Transverse colon (tissue), 4 donors: ENCODE data around the gene APC2. TPM values are rescaled to one million over a fixed set of nuclear protein-coding genes. Genes with fewer than 3 reads are reported as not detected.
"Not testable (repeated sequence)": the region's sequence is repeated elsewhere in the genome, so short reads cannot be mapped to it uniquely, and the experiment has no call there.

ENCODE experiments used
- DNase-seq: peaks from one replicate; pipeline ENCODE4 v3.0.0-alpha.2; 2019
- H3K27ac ChIP-seq, 4 donors: fragments of 200-600 bp; sonication (generic); 2 replicates each; pipeline ENCODE4 v1.5.1; 2016 to 2018; ENCODE audit warnings: inconsistent platforms in 4 of 4
- H3K27me3 ChIP-seq: fragments of 200-600 bp; sonication (generic); 2 replicates; pipeline ENCODE4 v1.5.1; 2017; ENCODE audit warnings: inconsistent platforms
- H3K36me3 ChIP-seq, 4 donors: fragments of 200-600 bp; sonication (generic); 2 replicates each; pipeline ENCODE4 v1.5.1; 2017 to 2019; ENCODE audit warnings: inconsistent platforms in 4 of 4
- H3K4me1 ChIP-seq, 4 donors: fragments of 200-600 bp; sonication (generic); 2 replicates each; pipeline ENCODE4 v1.5.1; 2017 to 2020; ENCODE audit warnings: inconsistent platforms in 4 of 4
- H3K4me3 ChIP-seq, 4 donors: fragments of 200-600 bp; sonication (generic); 1 replicate in 1 of 4; 2 replicates in 3 of 4; pipeline versions ENCODE4 v1.5.1 to v1.6.1; 2017 to 2019; ENCODE audit warnings: inconsistent platforms in 4 of 4
- H3K9me3 ChIP-seq, 2 donors: fragments of 200-600 bp; sonication (generic); 2 replicates each; pipeline ENCODE4 v1.5.1; 2017 to 2019; ENCODE audit warnings: inconsistent platforms in 2 of 2
- EP300 ChIP-seq: sonication (generic); formaldehyde crosslinking; IDR thresholded peaks from one replicate; pipeline ENCODE4 v1.6.1; 2017; ENCODE audit warnings: antibody characterized with exemption, low read depth
- POLR2A ChIP-seq: fragments of 450-650 bp; IDR thresholded peaks from one replicate; pipeline ENCODE4 v1.6.1; 2016; ENCODE audit warnings: antibody characterized with exemption, mild to moderate bottlenecking, moderate library complexity
- POLR2AphosphoS5 ChIP-seq, 3 donors: sonication (generic); formaldehyde crosslinking; IDR thresholded peaks; one replicate each; pipeline ENCODE4 v1.6.1; 2016; ENCODE audit warnings: antibody characterized with exemption in 3 of 3
- WGBS, 2 donors: methylation state at CpG; one replicate each; pipeline ENCODE4 v1.1.5; 2018; ENCODE audit warnings: low coverage in 1 of 2; 5-methylcytosine and 5-hydroxymethylcytosine counted together
- in situ Hi-C, 4 donors: fragments of 200-750 bp; cut with MboI; loops; one replicate each; pipeline versions ENCODE4 v1.15.0 to v1.15.1; 2017; ENCODE audit warnings: low sequenced_read_pairs in 3 of 4, low pct_ligation_motif_present in 1 of 4, low pct_unique_long_range_greater_than_20kb in 1 of 4
- intact Hi-C: fragments of 100-400 bp; cut with DNase I; formaldehyde crosslinking; loops from one replicate; pipeline ENCODE4 v1.15.1; 2023; ENCODE audit warnings: low total_unique reads
- total RNA-seq, 4 donors: library from RNA; depleted of rRNA; stranded (reverse); fragments of >200 nt; gene quantifications; one replicate each; pipeline ENCODE4 v1.1.0, GENCODE V29; 2016
- TF ChIP-seq, protein P1 (sequence below), 5 experiments: fragments of 200-600 bp in 3 of 5; fragments of 450-650 bp in 2 of 5; sonication (generic) in 3 of 5; IDR thresholded peaks; 1 replicate in 2 of 5; 2 replicates in 3 of 5; pipeline ENCODE4 v1.5.1; 2016 to 2017; ENCODE audit warnings: antibody characterized with exemption in 5 of 5, inconsistent platforms in 3 of 5, mild to moderate bottlenecking in 2 of 5, moderate library complexity in 1 of 5

APC2 gene
- total RNA-seq, 4 donors from 2014 or later: under 0.01 to 6.0 (median 0.36) TPM

DNA sequence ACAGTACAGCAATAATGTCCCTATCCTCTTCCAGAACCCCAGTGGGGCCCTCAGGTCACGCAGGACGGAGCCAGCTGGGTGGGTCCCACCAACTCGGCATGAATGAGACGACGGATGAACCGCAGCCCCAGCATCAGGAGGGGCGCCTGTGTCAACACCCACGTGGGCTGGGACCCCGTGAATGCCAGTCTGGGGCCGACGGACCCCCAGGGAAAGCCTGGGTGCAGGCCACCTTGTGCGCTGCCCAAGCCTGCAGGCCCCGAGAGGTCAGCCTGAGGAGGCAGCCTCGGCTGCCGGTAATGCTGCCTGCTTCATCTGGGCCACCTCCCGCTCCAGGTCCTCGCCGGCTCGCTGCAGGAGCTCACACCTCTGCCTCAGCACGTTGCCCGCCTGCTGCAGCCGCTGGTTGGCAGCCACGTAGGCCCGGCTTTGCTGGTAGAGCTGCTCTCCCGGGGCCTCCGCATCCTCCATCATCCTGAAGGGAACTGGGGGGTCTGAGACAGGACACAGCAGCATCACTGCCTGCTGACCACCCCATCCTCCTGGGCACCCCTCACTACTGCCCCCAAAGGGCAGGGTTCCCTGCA, 24.9 kb downstream of the APC2 start:
- peaks cover 45% of the 10 kb centered on the region for H3K27me3 ChIP-seq
- peaks cover 26 to 50% (median 41%) of the 10 kb centered on the region in 4 donors for H3K4me1 ChIP-seq
- TF ChIP-seq, protein P1, sequence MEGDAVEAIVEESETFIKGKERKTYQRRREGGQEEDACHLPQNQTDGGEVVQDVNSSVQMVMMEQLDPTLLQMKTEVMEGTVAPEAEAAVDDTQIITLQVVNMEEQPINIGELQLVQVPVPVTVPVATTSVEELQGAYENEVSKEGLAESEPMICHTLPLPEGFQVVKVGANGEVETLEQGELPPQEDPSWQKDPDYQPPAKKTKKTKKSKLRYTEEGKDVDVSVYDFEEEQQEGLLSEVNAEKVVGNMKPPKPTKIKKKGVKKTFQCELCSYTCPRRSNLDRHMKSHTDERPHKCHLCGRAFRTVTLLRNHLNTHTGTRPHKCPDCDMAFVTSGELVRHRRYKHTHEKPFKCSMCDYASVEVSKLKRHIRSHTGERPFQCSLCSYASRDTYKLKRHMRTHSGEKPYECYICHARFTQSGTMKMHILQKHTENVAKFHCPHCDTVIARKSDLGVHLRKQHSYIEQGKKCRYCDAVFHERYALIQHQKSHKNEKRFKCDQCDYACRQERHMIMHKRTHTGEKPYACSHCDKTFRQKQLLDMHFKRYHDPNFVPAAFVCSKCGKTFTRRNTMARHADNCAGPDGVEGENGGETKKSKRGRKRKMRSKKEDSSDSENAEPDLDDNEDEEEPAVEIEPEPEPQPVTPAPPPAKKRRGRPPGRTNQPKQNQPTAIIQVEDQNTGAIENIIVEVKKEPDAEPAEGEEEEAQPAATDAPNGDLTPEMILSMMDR (IDR thresholded peaks at IDR 0.05): no peak
- no peak overlapping the region for H3K27ac ChIP-seq
- H3K4me3 ChIP-seq: no peak overlapping the region
- intact Hi-C loops (no loop called here), in situ Hi-C loops (no loop called here)
- 88 to 96% methylated on average over 4 to 24 of the region's 26 CpGs for WGBS, 2 donors
- no peak for DNase-seq
- no peaks in the 10 kb centered on the region for H3K9me3 ChIP-seq
- peaks cover 0 to 6% (median 0%) of the 10 kb centered on the region in 4 donors for H3K36me3 ChIP-seq

DNA sequence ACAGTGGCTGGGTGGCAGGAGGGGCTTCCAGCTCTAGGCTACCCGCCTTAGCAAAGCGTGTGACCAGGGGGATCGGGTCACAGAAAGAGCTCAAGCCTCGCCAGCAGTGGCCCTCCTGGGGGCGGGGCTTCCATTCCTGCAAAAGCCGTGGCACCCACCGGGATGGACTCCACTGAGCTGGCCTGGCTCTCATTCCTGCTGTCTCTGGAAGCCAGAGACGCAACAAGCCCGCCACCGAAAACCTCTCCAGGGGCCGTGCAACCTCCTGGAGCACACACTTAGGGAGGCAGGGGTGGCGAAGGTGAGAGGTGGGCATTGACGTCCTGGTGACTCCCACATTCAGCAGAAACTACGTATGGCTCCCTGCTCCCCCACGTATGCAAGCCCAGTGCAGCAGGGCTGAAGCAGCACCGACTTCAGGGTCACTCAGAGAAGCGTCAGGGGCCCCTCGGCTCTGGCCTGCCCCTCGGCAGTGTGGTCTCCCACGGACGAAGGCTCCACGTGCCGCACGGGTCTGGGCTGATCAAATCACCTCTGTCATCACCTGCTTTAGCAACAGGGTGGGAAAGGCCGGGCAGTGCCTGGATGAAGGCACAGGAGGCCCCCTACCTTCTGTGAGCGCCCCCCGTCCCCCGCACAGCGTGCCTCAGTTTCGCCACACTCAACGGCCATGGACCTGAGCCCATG, 26.0 kb downstream of the APC2 start:
- H3K9me3 ChIP-seq: no peaks in the 10 kb centered on the region
- H3K4me3 ChIP-seq: no peak overlapping the region
- WGBS, 2 donors: 89% methylated on average over 25 of the region's 31 CpGs; no CpG with 5 or more reads in 1 of the 2 donors
- H3K27me3 ChIP-seq: peaks cover 34% of the 10 kb centered on the region
- DNase-seq: no peak
- TF ChIP-seq POLR2AphosphoS5 (IDR thresholded peaks at IDR 0.05) (no peak), EP300 (no peak)
- TF ChIP-seq, protein P1 (IDR thresholded peaks at IDR 0.05): no peak
- peaks cover 0 to 6% (median 0%) of the 10 kb centered on the region in 4 donors for H3K36me3 ChIP-seq
- in situ Hi-C loops (no loop called here), intact Hi-C loops (no loop called here)
- H3K27ac ChIP-seq: no peak overlapping the region
- peaks cover 16 to 40% (median 31%) of the 10 kb centered on the region in 4 donors for H3K4me1 ChIP-seq

DNA sequence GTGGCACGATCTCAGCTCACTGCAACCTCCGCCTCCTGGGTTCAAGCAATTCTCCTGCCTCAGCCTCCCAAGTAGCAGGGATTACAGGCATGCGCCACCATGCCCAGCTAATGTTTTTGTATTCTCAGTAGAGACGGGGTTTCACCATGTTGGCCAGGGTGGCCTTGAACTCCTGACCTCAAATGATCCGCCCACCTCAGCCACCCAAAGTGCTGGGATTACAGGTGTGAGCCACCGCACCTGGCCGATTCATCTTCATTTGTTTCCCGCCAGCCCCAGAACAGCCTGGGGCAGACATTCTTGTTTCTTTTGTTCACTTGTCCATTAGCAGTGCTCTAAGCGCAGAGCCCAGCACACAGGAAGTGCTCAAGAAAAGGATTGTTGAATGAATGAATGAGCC, 27.1 kb downstream of the APC2 start:
- H3K9me3 ChIP-seq, intact Hi-C loops, H3K27ac ChIP-seq, DNase-seq, in situ Hi-C loops, H3K36me3 ChIP-seq, H3K4me3 ChIP-seq: not testable (repeated sequence)
- H3K27me3 ChIP-seq: peaks cover 23% of the 10 kb centered on the region
- H3K4me1 ChIP-seq: peaks cover 10 to 29% (median 22%) of the 10 kb centered on the region in 4 donors
- 91 to 93% methylated on average over 6 to 9 of the region's 9 CpGs for WGBS, 2 donors

DNA sequence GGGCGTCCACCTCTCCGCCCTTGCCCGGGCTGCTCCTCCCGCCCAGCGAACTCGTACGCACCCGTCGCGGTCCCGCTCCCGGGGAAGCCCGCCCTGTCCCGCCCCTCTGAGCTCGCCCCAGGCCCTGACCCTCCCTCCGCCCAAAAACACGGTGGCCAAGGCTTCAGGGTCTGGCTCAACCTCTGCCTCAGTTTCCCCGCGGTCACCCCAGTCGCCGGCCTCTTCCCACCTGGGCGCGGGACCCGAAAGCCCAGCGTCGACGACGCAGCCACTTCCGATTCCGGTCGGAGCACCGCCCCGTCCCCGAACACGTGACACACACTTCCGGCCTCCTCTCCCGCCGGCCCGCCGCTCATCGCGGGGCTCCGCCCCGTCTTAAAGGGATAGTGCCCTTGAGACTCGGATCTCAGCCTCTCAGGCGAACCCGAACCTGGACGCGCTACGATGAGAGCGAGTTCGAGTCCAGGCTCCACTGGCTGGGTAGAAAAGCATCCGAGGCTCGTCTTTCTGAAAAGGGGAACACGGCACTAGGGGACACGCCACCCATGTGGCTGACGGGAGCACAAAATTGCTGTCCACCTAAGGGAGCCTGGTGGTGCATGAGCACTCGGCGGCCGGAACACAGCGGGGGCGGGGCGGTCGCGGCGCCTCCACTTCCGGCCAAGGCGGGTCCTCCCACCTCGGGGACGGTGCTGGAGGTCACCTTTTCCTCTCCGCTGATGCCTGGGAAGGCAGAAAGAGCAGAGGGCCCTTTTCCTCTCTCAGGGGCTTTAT, 29.2 kb downstream of the APC2 start, which contains the start of gene C19orf25:
Gene C19orf25 (minus strand): TSS at position 282 of the 774 bp plus-strand sequence. CDS start 312 bp downstream, outside the sequence.
- TF ChIP-seq EP300: no peak
- TF ChIP-seq POLR2AphosphoS5 (IDR thresholded peaks at IDR 0.05): peak; percentile 58 to 90 (median 86)
- peak; percentile 82 for TF ChIP-seq POLR2A
- TF ChIP-seq, protein P1 (IDR thresholded peaks at IDR 0.05): peak in 2 of 5 experiments; percentile 9 to 14
- intact Hi-C loops (no loop called here), in situ Hi-C loops (no loop called here)
- Histone ChIP-seq H3K4me1 (peaks cover 10 to 25% (median 20%) of the 10 kb centered on the region in 4 donors), H3K27me3 (peaks cover 2% of the 10 kb centered on the region), H3K27ac (peak within 1 kb of the TSS; percentile 78 to 88 (median 82)), H3K9me3 (no peaks in the 10 kb centered on the region), H3K36me3 (peaks cover 0 to 6% (median 0%) of the 10 kb centered on the region in 4 donors), H3K4me3 (peak within 1 kb of the TSS; percentile 76 to 96 (median 88))
- DNase-seq: peak; percentile 97
- 0% methylated on average over 1 to 33 of the region's 71 CpGs for WGBS, 2 donors
